ENCODE results near the gene FARS2.

The FARS2 gene

DNA sequence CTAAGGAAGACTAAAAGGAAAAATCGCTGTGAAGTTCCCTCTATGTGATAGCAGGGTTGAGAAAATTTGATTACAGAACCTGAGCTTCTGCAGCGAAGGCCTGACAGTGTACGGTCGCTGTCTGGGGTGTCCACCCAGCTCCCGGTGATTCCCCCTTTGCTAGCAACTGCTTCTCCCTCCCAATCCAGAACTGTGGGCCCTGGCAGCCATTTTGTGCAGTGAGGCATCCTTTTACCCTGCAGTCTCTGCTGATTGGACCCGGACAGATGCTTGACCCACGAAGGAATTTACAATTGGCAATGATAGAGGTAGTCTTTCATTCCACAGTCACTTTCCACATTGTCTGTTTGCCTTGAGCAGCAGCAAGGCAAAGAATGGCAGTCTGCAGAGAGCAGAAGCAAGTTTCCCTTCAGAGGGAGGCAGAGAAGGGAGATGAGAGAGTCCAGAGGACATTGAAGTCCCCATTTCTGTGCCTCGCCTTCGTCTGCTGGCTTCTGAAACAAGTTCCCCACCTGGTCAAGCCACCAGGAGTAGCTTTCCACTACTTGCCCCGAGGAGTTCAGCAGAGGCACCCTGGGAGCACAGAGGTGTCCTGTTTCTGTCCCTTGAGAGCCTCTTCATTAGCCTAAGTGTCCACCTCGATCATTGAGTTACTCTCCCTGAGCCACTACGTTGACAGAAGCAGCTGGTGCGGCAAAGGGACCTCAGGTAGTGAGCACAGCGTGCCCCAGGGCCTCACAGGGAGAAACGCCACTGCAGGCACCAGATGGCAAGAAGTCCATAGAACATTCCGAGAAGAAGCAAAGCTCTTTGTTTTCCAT is 375.1 kb downstream of the FARS2 start:
- Histone ChIP-seq H3K27ac (ENCODE audit: insufficient read depth, low read depth, low read length, poor library complexity, severe bottlenecking) (no peak overlapping the region), H3K9me3 (ENCODE audit: control insufficient read depth, low read length) (no peaks in the 10 kb centered on the region), H3K27me3 (ENCODE audit: control insufficient read depth, insufficient read depth, low read length, poor library complexity, severe bottlenecking) (no peaks in the 10 kb centered on the region), H3K4me1 (ENCODE audit: control insufficient read depth, insufficient read depth, low read length) (no peaks in the 10 kb centered on the region), H3K4me3 (ENCODE audit: insufficient read depth, low read depth, low read length) (no peak overlapping the region), H3K36me3 (ENCODE audit: control insufficient read depth, insufficient read depth, low read length) (no peaks in the 10 kb centered on the region)
- 89 to 92% methylated on average over 16 of the region's 16 CpGs for WGBS, 2 experiments

DNA sequence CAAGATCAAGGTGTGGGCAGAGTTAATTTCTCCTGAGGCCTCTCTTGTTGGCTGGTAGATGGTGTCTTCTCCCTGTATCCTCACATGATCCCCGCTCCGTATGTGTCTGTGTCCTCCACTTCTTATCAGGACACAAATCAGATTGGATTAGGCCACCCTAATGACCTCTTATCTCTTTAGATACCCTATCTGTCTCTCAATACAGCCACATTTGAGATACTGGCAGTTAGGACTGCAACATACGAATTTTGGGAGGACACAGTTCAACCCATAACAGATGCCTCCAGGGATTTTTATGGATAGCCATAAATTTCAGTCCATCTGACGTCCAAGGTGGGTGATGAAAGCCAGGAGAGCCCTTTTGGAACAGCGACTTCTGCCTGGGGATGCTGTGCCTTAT is 376.4 kb downstream of the FARS2 start:
- Histone ChIP-seq H3K4me1 (ENCODE audit: control insufficient read depth, insufficient read depth, low read length) (no peaks in the 10 kb centered on the region), H3K36me3 (ENCODE audit: control insufficient read depth, insufficient read depth, low read length) (no peaks in the 10 kb centered on the region), H3K4me3 (ENCODE audit: insufficient read depth, low read depth, low read length) (no peak overlapping the region), H3K27me3 (ENCODE audit: control insufficient read depth, insufficient read depth, low read length, poor library complexity, severe bottlenecking) (no peaks in the 10 kb centered on the region), H3K9me3 (ENCODE audit: control insufficient read depth, low read length) (no peaks in the 10 kb centered on the region), H3K27ac (ENCODE audit: insufficient read depth, low read depth, low read length, poor library complexity, severe bottlenecking) (no peak overlapping the region)
- 91% methylated on average over 5 of the region's 5 CpGs for WGBS, 2 experiments

DNA sequence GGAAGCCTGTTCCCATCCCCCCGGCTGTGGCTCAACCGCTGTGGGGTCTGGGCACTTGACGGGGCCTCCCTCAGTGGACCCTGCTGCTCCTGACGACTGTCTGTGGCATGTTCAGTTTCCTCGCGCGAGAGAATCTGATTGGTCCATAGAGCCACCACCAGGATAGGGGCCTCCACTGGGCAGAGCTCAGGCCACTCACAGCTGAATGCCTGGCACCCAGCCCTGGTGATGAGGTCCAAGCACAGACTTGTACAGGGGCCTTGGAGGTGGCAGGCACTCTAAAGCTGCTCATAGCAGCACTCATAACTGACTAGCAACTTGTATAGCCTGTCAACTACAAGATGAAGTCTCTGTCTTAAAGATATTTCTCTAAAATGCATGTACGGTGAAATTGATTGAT is 377.4 kb downstream of the FARS2 start:
- Histone ChIP-seq H3K36me3 (ENCODE audit: control insufficient read depth, insufficient read depth, low read length) (no peaks in the 10 kb centered on the region), H3K27ac (ENCODE audit: insufficient read depth, low read depth, low read length, poor library complexity, severe bottlenecking) (no peak overlapping the region), H3K9me3 (ENCODE audit: control insufficient read depth, low read length) (no peaks in the 10 kb centered on the region), H3K27me3 (ENCODE audit: control insufficient read depth, insufficient read depth, low read length, poor library complexity, severe bottlenecking) (no peaks in the 10 kb centered on the region), H3K4me3 (ENCODE audit: insufficient read depth, low read depth, low read length) (no peak overlapping the region), H3K4me1 (ENCODE audit: control insufficient read depth, insufficient read depth, low read length) (no peaks in the 10 kb centered on the region)
- WGBS, 2 experiments = 88 to 89% methylated on average over 8 of the region's 8 CpGs

DNA sequence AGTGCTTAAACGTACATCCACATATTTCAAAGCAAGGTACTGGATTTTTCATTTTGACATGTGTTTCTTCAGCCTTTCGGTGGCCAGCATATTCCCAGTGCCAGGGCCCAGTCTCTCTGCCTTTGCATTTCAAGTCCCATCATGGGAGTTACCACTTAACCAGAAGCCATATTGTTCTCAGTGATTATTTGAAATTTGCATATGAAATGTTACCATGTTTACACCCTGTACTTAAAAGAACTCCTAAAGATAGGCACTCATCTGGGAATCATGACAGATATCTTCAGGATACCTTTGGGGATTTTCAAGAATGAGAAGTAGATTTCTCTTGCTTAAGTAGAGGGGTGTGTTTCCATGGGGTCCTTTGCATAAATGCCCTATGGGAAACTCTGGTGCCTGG is 377.9 kb downstream of the FARS2 start:
- no peaks in the 10 kb centered on the region for H3K36me3 ChIP-seq (ENCODE audit: control insufficient read depth, insufficient read depth, low read length)
- no peaks in the 10 kb centered on the region for H3K27me3 ChIP-seq (ENCODE audit: control insufficient read depth, insufficient read depth, low read length, poor library complexity, severe bottlenecking)
- no peak overlapping the region for H3K27ac ChIP-seq (ENCODE audit: insufficient read depth, low read depth, low read length, poor library complexity, severe bottlenecking)
- H3K4me3 ChIP-seq (ENCODE audit: insufficient read depth, low read depth, low read length) = no peak overlapping the region
- H3K4me1 ChIP-seq (ENCODE audit: control insufficient read depth, insufficient read depth, low read length) = no peaks in the 10 kb centered on the region
- WGBS, 2 experiments = 98 to 100% methylated on average over 2 of the region's 2 CpGs
- no peaks in the 10 kb centered on the region for H3K9me3 ChIP-seq (ENCODE audit: control insufficient read depth, low read length)

DNA sequence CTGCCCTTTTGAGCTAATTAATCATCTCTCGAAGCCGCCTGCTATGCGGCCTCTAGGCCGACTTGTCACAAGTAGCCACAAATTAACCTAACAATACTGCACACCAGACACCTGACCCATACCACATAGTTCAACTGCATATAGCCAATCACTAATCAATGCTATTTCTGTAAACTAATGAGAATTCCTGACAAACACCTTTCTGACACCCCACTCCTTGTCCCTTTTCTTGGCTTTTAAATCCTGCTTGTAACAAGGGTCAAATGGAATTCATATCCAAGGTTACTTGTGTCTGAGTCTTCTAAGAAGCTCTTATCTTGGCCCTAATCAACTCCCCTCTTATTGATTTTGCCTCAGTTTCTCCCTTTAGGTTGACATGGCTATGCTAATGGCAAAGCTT is 379.3 kb downstream of the FARS2 start:
- WGBS, 2 experiments = 90 to 94% methylated on average over 4 of the region's 4 CpGs
- Histone ChIP-seq H3K27me3 (ENCODE audit: control insufficient read depth, insufficient read depth, low read length, poor library complexity, severe bottlenecking) (no peaks in the 10 kb centered on the region), H3K36me3 (ENCODE audit: control insufficient read depth, insufficient read depth, low read length) (no peaks in the 10 kb centered on the region), H3K4me1 (ENCODE audit: control insufficient read depth, insufficient read depth, low read length) (peaks cover 6% of the 10 kb centered on the region), H3K9me3 (ENCODE audit: control insufficient read depth, low read length) (no peaks in the 10 kb centered on the region), H3K4me3 (ENCODE audit: insufficient read depth, low read depth, low read length) (no peak overlapping the region), H3K27ac (ENCODE audit: insufficient read depth, low read depth, low read length, poor library complexity, severe bottlenecking) (no peak overlapping the region)

DNA sequence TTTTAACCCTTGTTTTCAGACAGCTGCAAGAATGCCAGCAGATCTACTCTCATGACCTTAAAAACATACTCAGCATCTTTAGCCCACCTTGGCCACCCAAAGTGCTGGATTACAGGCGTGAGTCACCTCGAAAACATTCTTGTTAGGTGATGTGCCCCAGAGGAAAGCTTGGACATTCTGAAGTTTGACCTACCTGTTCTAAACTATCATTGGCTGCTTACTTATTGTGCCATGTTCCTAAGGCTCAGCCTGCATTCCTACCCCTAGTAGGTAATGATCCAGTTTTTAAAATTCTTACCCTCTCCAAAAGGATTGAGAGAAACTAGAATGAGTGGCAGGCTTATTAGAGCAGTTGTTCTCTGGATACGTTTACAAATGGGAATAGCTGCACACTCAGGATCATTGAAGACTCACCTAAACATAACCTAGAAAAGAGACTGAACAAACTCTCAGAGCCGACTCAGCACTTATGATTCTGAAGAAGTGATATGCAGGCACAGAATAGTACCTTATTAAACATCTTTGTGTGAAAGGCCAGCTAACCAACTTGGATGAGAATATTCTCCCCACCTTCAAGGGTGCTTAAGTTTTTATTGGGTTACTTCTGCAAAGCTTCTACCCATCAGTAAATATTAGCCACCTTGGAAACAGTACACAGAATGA is 383.3 kb downstream of the FARS2 start:
- no peaks in the 10 kb centered on the region for H3K36me3 ChIP-seq (ENCODE audit: control insufficient read depth, insufficient read depth, low read length)
- WGBS, 2 experiments = 93% methylated on average over 4 of the region's 4 CpGs
- H3K4me1 ChIP-seq (ENCODE audit: control insufficient read depth, insufficient read depth, low read length) = peaks cover 6% of the 10 kb centered on the region
- H3K4me3 ChIP-seq (ENCODE audit: insufficient read depth, low read depth, low read length) = no peak overlapping the region
- H3K9me3 ChIP-seq (ENCODE audit: control insufficient read depth, low read length) = no peaks in the 10 kb centered on the region
- H3K27me3 ChIP-seq (ENCODE audit: control insufficient read depth, insufficient read depth, low read length, poor library complexity, severe bottlenecking) = no peaks in the 10 kb centered on the region
- H3K27ac ChIP-seq (ENCODE audit: insufficient read depth, low read depth, low read length, poor library complexity, severe bottlenecking) = no peak overlapping the region

DNA sequence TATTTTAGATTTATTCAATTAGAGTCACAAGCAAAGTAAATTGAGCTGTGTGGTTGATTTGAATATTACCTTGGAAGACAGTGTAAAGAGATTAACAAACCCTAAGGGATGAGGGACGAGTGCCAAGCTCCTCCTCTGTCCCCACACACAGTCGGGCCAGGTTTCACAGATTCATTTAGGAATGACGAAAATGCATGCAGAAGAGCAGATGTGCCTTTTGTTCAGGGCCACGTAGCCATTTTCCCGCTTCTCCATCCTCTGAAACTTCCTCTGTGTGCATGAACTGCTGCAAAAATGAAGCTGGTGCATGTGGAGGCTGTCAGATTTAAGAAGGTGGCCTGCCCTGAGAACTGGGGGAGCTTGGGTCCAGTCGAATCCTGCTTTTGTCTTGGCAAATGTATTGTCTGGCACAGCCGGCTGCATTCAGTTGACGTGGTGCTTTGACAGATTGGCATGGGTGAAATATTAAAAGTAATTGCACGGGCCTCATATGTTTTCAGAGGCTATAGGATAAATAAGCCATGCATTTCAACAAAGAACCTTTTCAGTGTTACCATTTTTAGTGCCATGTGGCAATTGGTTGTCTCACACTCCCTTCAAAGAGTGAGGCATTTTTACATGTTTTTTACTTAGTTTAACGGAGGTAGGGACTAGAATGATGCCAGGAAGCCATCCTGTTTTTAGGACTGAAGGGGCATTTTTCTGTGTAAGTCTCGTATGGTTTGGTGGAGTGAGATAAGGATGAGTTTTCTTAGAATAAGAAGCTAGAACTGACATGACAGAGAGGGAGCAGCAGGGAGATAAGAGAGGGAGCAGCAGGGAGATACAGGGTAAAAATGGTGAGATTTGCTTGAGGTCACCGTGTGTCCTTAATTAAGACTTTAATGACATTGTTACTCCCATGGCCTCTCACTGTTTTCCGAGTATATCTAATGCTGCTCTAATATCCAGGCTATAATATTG is 384.3 kb downstream of the FARS2 start:
- WGBS, 2 experiments = 86% methylated on average over 13 of the region's 13 CpGs

DNA sequence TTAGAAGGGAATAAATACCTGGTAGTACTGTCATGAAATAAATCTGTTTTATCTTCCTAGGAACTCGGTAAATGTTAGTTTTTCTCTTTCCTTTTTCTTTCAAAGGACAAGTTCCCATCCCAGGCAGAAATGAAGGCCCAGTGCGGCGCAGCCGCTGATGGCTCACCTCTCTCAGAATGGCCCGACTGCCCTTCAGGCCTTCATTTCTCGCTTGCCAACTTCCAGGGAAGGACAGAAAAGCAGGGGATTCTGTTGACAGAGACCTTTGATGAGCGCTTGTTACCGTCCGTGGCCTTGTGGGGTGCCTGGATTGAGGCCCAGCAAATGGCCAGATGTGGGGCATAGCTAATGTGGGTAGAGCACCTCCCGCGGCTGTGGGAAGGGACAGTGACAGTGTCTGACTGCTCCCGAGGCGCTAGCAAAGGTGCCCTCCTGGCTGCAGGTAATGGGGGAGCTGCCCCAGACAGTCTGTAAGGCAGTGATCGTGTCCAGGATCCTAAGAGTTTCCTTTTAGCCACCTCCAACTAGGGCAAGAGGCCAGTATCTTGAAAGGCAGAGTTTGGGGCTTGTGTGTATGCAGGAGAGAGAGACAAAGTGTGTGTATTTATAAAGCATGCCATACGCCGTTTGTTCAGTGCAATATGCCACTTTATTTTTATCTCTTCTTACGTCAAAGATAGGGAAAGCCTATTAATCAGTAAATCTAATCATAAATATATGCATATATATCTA is 391.3 kb downstream of the FARS2 start:
- 88% methylated on average over 14 to 16 of the region's 17 CpGs for WGBS, 2 experiments

More for the DNA sequence above, 384.3 kb downstream of the FARS2 start:
- Histone ChIP-seq H3K27me3 (ENCODE audit: control insufficient read depth, insufficient read depth, low read length, poor library complexity, severe bottlenecking) (no peaks in the 10 kb centered on the region), H3K36me3 (ENCODE audit: control insufficient read depth, insufficient read depth, low read length) (no peaks in the 10 kb centered on the region), H3K27ac (ENCODE audit: insufficient read depth, low read depth, low read length, poor library complexity, severe bottlenecking) (no peak overlapping the region), H3K4me1 (ENCODE audit: control insufficient read depth, insufficient read depth, low read length) (peaks cover 6% of the 10 kb centered on the region), H3K9me3 (ENCODE audit: control insufficient read depth, low read length) (no peaks in the 10 kb centered on the region), H3K4me3 (ENCODE audit: insufficient read depth, low read depth, low read length) (no peak overlapping the region)

DNA sequence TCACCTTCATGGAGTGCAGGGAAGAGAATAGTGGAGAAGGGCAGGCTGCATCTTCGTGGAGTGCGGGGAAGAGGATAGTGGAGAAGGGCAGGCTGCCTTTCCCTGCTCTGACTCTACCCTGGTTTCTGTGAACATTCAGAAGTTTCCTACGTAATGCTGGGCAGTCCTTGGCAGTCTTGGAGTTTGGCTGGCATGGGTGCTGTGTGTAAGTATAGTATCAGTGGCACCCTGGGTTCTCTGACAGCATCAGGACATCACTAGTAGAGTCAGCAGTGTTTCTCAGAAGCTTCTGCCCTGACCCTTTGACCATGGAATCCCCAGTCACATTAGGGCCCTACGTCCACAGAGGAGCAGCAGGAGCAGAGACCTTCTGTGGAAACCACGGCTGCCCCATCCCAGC is 392.5 kb downstream of the FARS2 start:
- Histone ChIP-seq H3K27me3 (ENCODE audit: control insufficient read depth, insufficient read depth, low read length, poor library complexity, severe bottlenecking) (no peaks in the 10 kb centered on the region), H3K4me3 (ENCODE audit: insufficient read depth, low read depth, low read length) (no peak overlapping the region), H3K4me1 (ENCODE audit: control insufficient read depth, insufficient read depth, low read length) (no peaks in the 10 kb centered on the region), H3K36me3 (ENCODE audit: control insufficient read depth, insufficient read depth, low read length) (no peaks in the 10 kb centered on the region), H3K27ac (ENCODE audit: insufficient read depth, low read depth, low read length, poor library complexity, severe bottlenecking) (no peak overlapping the region), H3K9me3 (ENCODE audit: control insufficient read depth, low read length) (no peaks in the 10 kb centered on the region)
- WGBS, 2 experiments = 94 to 96% methylated on average over 5 of the region's 5 CpGs

More for the DNA sequence above, 391.3 kb downstream of the FARS2 start:
- no peak overlapping the region for H3K27ac ChIP-seq (ENCODE audit: insufficient read depth, low read depth, low read length, poor library complexity, severe bottlenecking)
- H3K27me3 ChIP-seq (ENCODE audit: control insufficient read depth, insufficient read depth, low read length, poor library complexity, severe bottlenecking) = no peaks in the 10 kb centered on the region
- no peaks in the 10 kb centered on the region for H3K36me3 ChIP-seq (ENCODE audit: control insufficient read depth, insufficient read depth, low read length)
- H3K4me1 ChIP-seq (ENCODE audit: control insufficient read depth, insufficient read depth, low read length) = no peaks in the 10 kb centered on the region
- H3K4me3 ChIP-seq (ENCODE audit: insufficient read depth, low read depth, low read length) = no peak overlapping the region
- H3K9me3 ChIP-seq (ENCODE audit: control insufficient read depth, low read length) = no peaks in the 10 kb centered on the region
